GM12865 (cell line): ENCODE results near the gene GUCY2D.

Experiments
- DNase-seq: peaks from one replicate; pipeline ENCODE4 v3.0.0; 2010; ENCODE audit warnings: low read depth
- H3K4me3 ChIP-seq: 2 replicates; pipeline ENCODE4 v1.5.1; 2011; ENCODE audit warnings: mild to moderate bottlenecking, low read depth, low read length, control low read depth
- CTCF ChIP-seq: IDR thresholded peaks from 2 replicates; pipeline ENCODE4 v1.5.1; 2011; ENCODE audit warnings: low read length, control low read depth, low read depth, inconsistent platforms; ENCODE audit not compliant: insufficient read depth; ENCODE audit errors: missing control alignments

Gene GUCY2D

DNA sequence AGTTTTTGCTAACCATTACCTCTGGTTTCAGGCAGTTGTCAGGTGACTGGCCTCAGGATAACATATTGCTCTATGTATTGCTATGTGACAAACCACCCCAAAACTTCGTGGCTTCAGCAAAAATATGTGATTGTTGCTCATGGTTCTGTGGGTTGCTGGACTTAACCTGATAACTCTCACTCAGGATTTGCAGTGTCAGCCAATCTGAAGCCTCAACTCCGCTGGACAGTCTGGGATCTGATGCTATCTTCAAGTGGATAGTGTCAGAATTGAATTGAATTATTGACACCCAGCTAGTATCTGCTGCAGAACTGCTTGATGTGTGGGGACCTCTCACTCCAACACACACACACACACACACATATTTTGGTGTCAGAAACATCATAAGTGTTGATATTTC is 34.7 kb upstream of the GUCY2D start:
- H3K4me3 ChIP-seq, result no peak overlapping the region
- no peak for TF ChIP-seq CTCF
- DNase-seq, result no peak

GRCh38 chr17:7969433-7969832 is 33.0 kb upstream of the GUCY2D start:
- no peak for TF ChIP-seq CTCF
- no peak for DNase-seq
- no peak overlapping the region for H3K4me3 ChIP-seq

DNA sequence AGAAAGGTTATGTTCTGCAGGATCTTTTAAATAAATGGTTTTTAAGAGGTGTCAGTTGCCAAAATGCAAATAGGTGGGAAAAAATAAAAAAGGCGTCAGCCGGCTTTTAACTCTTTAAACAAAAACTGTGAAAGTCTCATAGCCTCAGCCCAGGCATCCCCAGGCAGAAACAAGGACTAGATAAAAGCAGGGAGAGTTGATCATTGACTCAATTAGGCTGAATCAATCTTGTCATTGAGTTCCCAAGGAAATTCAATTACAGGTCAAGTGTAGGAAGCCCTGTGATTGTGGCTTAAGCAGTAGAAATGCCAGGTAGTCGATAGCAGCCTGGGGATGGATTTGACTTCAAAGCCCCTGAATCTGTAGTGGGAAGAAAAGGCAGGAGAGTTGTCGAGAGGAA is 30.8 kb upstream of the GUCY2D start:
- no peak for DNase-seq
- no peak for TF ChIP-seq CTCF
- H3K4me3 ChIP-seq, result no peak overlapping the region

GRCh38 chr17:7972131-7972785 is 30.2 kb upstream of the GUCY2D start:
- DNase-seq, result no peak
- TF ChIP-seq CTCF, result no peak
- no peak overlapping the region for H3K4me3 ChIP-seq

- no peak for TF ChIP-seq CTCF
- DNase-seq, result no peak
- H3K4me3 ChIP-seq, result no peak overlapping the region
Observed at GRCh38 chr17:7974638-7975131, 27.7 kb upstream of the GUCY2D start.

GRCh38 chr17:7977039-7977438 is 25.4 kb upstream of the GUCY2D start:
- no peak overlapping the region for H3K4me3 ChIP-seq
- TF ChIP-seq CTCF, result no peak
- DNase-seq, result no peak

- H3K4me3 ChIP-seq, result no peak overlapping the region
- no peak for DNase-seq
- no peak for TF ChIP-seq CTCF
Observed at GRCh38 chr17:7977805-7978204, 24.6 kb upstream of the GUCY2D start.
